Keratinocyte (primary cell): ENCODE results near the gene NPDC1.

Experiments
- EZH2 ChIP-seq: IDR thresholded peaks from one replicate; pipeline ENCODE4 v1.6.1; 2012; ENCODE audit warnings: inconsistent platforms, mild to moderate bottlenecking, low read length, moderate library complexity
- TF ChIP-seq, protein P1 (sequence below), 3 experiments: IDR thresholded peaks in 1 of 3; conservative IDR thresholded peaks in 1 of 3; optimal IDR thresholded peaks in 1 of 3; 2 replicates in 2 of 3; 3 replicates in 1 of 3; pipeline versions ENCODE3 to v1.5.1; 2011; ENCODE audit warnings: low read length in 3 of 3, mild to moderate bottlenecking in 3 of 3, moderate library complexity in 2 of 3, control low read depth in 1 of 3, inconsistent platforms in 1 of 3; ENCODE audit not compliant: insufficient read depth in 2 of 3; ENCODE audit errors: extremely low read depth in 1 of 3

DNA sequence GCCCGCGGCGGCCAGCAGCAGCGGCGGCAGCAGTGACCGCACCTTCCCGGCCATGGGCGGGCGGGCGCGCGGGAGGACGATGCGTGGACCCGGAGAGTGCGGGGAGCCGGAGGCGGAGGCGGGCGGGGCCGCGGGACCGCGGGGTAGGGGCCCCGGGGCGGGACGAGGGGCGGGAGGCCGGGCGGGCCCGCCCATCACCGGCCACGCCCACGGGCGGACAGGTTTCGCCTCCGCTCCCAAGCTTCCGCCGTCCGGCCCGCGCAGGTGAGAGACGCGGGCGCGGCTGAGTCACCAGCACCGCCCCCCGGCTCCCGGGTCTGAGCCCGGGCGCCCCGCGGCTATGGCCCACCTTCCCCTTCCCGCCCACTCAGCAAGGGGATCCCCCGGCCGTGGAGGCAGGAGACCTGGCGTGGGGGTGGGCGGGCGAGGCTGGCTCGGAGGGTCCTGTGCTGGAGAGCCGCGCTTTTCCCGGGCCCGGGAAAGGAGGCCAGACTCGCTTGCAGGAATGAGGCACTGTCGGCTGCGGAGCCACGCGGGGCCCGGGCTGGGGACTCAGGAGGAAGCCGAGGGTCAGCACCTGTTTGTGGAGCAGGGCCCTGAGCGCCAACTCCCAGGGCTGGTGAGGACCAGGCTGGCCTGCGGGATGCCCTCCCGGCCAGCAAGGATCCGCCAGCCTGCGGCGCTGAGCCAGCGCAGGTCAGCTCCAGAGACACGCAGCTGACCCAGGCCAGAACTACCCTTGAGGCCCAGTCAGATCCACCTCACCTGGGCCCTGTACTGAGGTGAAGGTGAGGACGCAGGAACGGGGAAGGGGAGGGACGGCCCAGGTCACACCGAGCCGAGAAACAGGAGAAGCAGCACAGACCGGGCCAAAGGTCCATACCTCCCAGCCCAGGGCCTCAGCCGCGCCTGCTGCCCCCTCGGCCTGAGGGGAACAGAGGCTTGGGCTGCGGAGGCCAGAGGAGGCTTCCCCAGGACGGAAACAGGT is 8.3 kb upstream of the NPDC1 start, which contains the start of gene ENTPD2:
- TF ChIP-seq, protein P1, sequence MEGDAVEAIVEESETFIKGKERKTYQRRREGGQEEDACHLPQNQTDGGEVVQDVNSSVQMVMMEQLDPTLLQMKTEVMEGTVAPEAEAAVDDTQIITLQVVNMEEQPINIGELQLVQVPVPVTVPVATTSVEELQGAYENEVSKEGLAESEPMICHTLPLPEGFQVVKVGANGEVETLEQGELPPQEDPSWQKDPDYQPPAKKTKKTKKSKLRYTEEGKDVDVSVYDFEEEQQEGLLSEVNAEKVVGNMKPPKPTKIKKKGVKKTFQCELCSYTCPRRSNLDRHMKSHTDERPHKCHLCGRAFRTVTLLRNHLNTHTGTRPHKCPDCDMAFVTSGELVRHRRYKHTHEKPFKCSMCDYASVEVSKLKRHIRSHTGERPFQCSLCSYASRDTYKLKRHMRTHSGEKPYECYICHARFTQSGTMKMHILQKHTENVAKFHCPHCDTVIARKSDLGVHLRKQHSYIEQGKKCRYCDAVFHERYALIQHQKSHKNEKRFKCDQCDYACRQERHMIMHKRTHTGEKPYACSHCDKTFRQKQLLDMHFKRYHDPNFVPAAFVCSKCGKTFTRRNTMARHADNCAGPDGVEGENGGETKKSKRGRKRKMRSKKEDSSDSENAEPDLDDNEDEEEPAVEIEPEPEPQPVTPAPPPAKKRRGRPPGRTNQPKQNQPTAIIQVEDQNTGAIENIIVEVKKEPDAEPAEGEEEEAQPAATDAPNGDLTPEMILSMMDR (optimal IDR thresholded peaks at IDR 0.05 in 1 of 3, IDR thresholded peaks at IDR 0.05 in 1 of 3, conservative IDR thresholded peaks at IDR 0.05 in 1 of 3; ENCODE audit: extremely low read depth in 1 of 3, insufficient read depth in 2 of 3, low read length in 3 of 3) = no peak
- TF ChIP-seq EZH2 = no peak
